GM18520 (cell line): Measurements from ENCODE around the gene HEXD.

Source experiments
- ATAC-seq: cut with Tn5 transposase; IDR thresholded peaks from one replicate; pipeline ENCODE4 v1.9.1; 2021; ENCODE audit not compliant: unreplicated experiment

The HEXD gene

DNA sequence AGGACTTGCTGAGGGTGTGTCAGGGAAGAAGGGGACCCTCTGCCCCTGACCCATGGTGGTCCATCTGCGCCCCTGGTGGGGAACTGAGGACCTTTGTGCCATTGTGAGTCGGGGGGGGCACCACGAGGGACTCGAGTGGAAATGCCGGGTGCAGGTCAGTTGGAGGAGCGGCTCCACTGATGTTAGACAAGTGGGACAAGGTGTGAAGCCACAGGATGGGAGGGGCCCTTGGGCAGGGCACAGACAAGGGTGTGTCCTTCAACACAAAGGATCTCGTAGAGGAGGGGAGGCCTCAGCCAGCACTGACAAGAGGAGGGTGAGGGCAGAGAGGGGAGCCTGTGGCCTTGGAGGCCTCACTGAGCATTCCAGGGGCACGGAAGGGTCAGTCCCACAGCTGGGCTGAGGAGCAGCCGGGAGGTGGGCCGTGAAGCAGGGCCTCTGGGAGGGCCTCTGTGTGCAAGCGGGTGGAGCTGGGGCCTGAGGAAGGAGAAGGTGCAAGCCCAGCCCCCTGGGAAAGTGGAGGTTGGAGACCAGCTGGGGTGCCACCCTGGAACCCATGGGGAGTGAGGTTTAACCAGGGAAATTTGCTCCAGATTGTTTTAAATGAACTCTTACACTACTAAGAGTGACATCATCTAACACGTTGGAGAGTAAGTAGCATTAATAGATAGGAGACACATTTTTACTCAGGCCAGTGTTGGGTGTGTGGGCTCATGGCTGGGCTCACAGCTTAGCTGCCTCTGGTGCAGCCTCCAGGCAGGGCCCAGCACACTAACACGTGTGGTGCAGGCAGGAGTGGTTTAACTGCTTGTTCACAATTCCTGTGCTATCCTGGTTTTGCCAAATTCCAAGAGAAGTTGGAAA lies 68.3 kb downstream of the HEXD start:
- ATAC-seq = no peak

GRCh38 chr17:82487910-82488309 lies 69.8 kb downstream of the HEXD start:
- ATAC-seq = no peak

- ATAC-seq = no peak
Measured at GRCh38 chr17:82489117-82489516, 71.0 kb downstream of the HEXD start.

DNA sequence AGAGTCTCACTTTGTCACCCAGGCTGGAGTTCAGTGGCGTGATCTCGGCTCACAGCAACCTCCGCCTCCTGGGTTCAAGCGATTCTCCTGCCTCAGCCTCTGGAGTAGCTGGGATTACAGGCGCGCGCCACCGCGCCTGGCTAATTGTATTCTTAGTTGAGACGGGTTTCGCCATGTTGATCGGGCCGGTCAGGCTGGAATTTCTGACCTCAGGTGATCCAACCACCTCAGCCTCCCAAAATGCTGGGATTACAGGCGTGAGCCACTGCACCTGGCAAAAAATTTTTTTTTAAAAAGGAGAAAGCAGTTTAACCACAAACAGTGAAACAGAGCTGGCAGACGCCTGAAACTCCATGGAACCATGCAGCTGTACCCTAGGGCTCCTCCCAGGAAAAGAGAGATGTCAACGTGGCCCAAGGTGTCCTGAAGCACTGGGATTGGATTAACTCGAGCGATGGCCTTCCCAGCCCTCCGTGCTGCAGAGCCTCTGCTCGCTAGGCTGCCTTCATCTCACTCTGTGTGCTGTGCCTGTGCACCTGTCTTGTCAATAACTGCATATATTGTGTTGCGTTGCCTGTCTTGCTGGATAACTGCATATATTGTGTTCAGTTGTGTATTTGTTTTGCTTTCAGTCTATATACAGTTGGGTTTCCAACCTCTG lies 71.8 kb downstream of the HEXD start:
- ATAC-seq = no peak

- ATAC-seq = no peak
Measured at GRCh38 chr17:82490512-82491195, 72.5 kb downstream of the HEXD start.

GRCh38 chr17:82491196-82491530 lies 73.0 kb downstream of the HEXD start:
- ATAC-seq = no peak

DNA sequence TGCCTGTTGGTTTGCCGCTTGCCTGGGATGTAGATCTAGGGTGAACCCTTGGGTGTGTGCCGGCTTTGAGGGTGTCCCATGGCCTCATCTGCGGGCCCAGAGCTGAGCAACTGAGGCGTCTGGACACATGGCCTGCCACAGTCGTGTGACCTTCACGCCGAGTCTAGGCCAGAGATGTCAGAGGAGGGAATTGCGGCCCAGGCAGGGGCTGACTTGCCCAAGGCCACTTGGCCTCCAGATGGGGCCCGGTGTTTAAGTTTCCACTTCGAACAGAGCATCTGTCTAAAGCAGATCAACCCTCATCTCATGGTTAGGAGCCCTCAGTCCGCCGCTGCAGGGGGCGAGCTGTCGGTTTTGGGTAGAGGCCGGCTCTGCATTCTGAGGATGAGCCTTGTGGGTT lies 73.4 kb downstream of the HEXD start:
- ATAC-seq = no peak
